Activated naive CD4-positive, alpha-beta T cell treated with anti-CD3 and anti-CD28 coated beads, Interleukin-2, amount 50 U/mL, for 16 hours (primary cell): Measurements from ENCODE around the gene MRPS27.

ENCODE experiments used
- DNase-seq: peaks from one replicate; pipeline ENCODE4 v3.0.0-alpha.2; 2020

The MRPS27 gene

GRCh38 chr5:72290356-72291133 is 29.5 kb downstream of the MRPS27 start:
- no peak for DNase-seq

GRCh38 chr5:72288924-72289323 is 31.1 kb downstream of the MRPS27 start:
- DNase-seq: no peak

GRCh38 chr5:72286798-72287197 is 33.2 kb downstream of the MRPS27 start:
- no peak for DNase-seq

- no peak for DNase-seq
Observed at GRCh38 chr5:72285424-72285821, 34.6 kb downstream of the MRPS27 start.

- DNase-seq: no peak
Observed at GRCh38 chr5:72284559-72285423, 35.2 kb downstream of the MRPS27 start.

GRCh38 chr5:72283358-72283757 is 36.7 kb downstream of the MRPS27 start:
- DNase-seq: no peak

GRCh38 chr5:72282878-72283277 is 37.2 kb downstream of the MRPS27 start:
- DNase-seq: no peak

- DNase-seq: no peak
Observed at GRCh38 chr5:72281764-72282499, 38.1 kb downstream of the MRPS27 start.

GRCh38 chr5:72281430-72281763 is 38.6 kb downstream of the MRPS27 start:
- DNase-seq: no peak

- DNase-seq: no peak
Observed at GRCh38 chr5:72280581-72281069, 39.4 kb downstream of the MRPS27 start.

GRCh38 chr5:72276219-72276752 is 43.8 kb downstream of the MRPS27 start:
- no peak for DNase-seq

- DNase-seq: no peak
Observed at GRCh38 chr5:72273547-72273946, 46.5 kb downstream of the MRPS27 start.

- DNase-seq: no peak
Observed at GRCh38 chr5:72272398-72272797, 47.6 kb downstream of the MRPS27 start.

- no peak for DNase-seq
Observed at GRCh38 chr5:72271702-72272101, 48.3 kb downstream of the MRPS27 start.

GRCh38 chr5:72270037-72270436 is 50.0 kb downstream of the MRPS27 start:
- no peak for DNase-seq

- DNase-seq: no peak
Observed at GRCh38 chr5:72269411-72269780, 50.6 kb downstream of the MRPS27 start.

- DNase-seq: peak; percentile 37
Observed at GRCh38 chr5:72268753-72269410, 51.2 kb downstream of the MRPS27 start.

GRCh38 chr5:72268260-72268659 is 51.8 kb downstream of the MRPS27 start:
- no peak for DNase-seq

- no peak for DNase-seq
Observed at GRCh38 chr5:72267685-72268084, 52.4 kb downstream of the MRPS27 start.

- no peak for DNase-seq
Observed at GRCh38 chr5:72266862-72267261, 53.2 kb downstream of the MRPS27 start.

GRCh38 chr5:72265032-72265877 is 54.8 kb downstream of the MRPS27 start:
- no peak for DNase-seq

- no peak for DNase-seq
Observed at GRCh38 chr5:72256536-72256935, 63.5 kb downstream of the MRPS27 start.
